Sigmoid colon (tissue), 7 donors: ENCODE measurements around the gene OR6M1. TPM values are rescaled to one million over a fixed set of nuclear protein-coding genes. Genes with fewer than 3 reads are reported as not detected.

Experiments used
- DNase-seq: peaks from one replicate; pipeline ENCODE4 v3.0.0-alpha.2; 2019
- H3K27ac ChIP-seq, 4 donors: fragments of 200-600 bp; sonication (generic); one replicate each; pipeline ENCODE4 v1.5.1; 2016 to 2019; ENCODE audit warnings: mild to moderate bottlenecking in 1 of 4
- H3K27me3 ChIP-seq, 3 donors: fragments of 200-600 bp; sonication (generic); one replicate each; pipeline ENCODE4 v1.5.1; 2019; ENCODE audit warnings: mild to moderate bottlenecking in 1 of 3
- H3K36me3 ChIP-seq, 4 donors: fragments of 200-600 bp; sonication (generic); one replicate each; pipeline ENCODE4 v1.5.1; 2016 to 2019
- H3K4me1 ChIP-seq, 4 donors: fragments of 200-600 bp; sonication (generic); one replicate each; pipeline ENCODE4 v1.5.1; 2017 to 2019
- H3K4me3 ChIP-seq, 4 donors: fragments of 200-600 bp; sonication (generic); one replicate each; pipeline ENCODE4 v1.5.1; 2017 to 2019; ENCODE audit warnings: mild to moderate bottlenecking in 2 of 4, moderate library complexity in 1 of 4
- H3K9me3 ChIP-seq, 4 donors: fragments of 200-600 bp in 3 of 4; sonication (generic) in 3 of 4; one replicate each; pipeline versions ENCODE4 v1.5.1 to v1.6.1; 2013 to 2019
- EP300 ChIP-seq, 4 donors: sonication (generic); formaldehyde crosslinking; IDR thresholded peaks; one replicate each; pipeline ENCODE4 v1.6.1; 2017; ENCODE audit warnings: antibody characterized with exemption in 4 of 4
- POLR2A ChIP-seq, 2 donors: fragments of 450-650 bp; IDR thresholded peaks; one replicate each; pipeline ENCODE4 v1.6.1; 2016; ENCODE audit warnings: antibody characterized with exemption in 2 of 2, mild to moderate bottlenecking in 2 of 2, moderate library complexity in 2 of 2
- POLR2AphosphoS5 ChIP-seq, 4 donors: sonication (generic); formaldehyde crosslinking; IDR thresholded peaks; one replicate each; pipeline ENCODE4 v1.6.1; 2017; ENCODE audit warnings: antibody characterized with exemption in 4 of 4
- WGBS, 2 donors: extraction: QIAGEN DNeasy Blood & Tissue Kit; methylation state at CpG; one replicate each; pipeline ENCODE4 v1.1.7; 2013; 5-methylcytosine and 5-hydroxymethylcytosine counted together
- intact Hi-C: fragments of 100-400 bp; cut with DNase I; formaldehyde crosslinking; loops from one replicate; pipeline ENCODE4 v1.15.1; 2023
- polyA plus RNA-seq, 3 donors: library from polyadenylated mRNA; stranded (reverse); fragments of 200-250 nt; gene quantifications; one replicate each; pipeline ENCODE4 v1.2.3, GENCODE V29; 2013
- total RNA-seq, 4 donors: library from RNA; depleted of rRNA; stranded (reverse); fragments of >200 nt; gene quantifications; one replicate each; pipeline ENCODE4 v1.1.0, GENCODE V29; 2016
- TF ChIP-seq, protein P1 (sequence below), 4 experiments: fragments of 450-650 bp in 3 of 4; fragments of 200-600 bp in 1 of 4; IDR thresholded peaks; one replicate each; pipeline ENCODE4 v1.5.1; 2016 to 2019; ENCODE audit warnings: antibody characterized with exemption in 4 of 4, mild to moderate bottlenecking in 3 of 4, moderate library complexity in 2 of 4
- donor health status: healthy with polysubstance abuse.
- donor health status: Bipolar disorder and iron deficiency.
- donor health status: healthy.

Gene OR6M1
- total and polyA plus RNA-seq, 7 donors, result not detected

DNA sequence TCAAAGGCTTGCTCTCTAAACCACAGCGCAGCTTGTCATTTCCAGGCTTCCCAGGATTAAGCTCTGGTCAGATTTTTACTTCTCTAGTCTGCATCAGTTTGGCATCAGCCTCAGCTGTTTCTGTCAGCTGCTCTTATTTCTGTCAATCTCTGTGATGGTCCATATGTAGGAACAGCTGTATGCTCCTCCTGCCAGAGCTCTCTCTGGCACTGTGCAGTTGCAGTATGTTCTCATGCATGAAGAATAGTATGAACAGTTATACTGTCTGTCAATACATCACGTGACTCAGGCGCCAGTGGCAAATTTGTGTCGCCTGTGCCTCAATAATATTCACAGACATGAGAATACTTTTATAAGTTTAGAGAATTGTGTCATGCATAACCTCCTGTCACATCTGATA, 6.7 kb downstream of the OR6M1 start:
- intact Hi-C loops, result no loop called here
- DNase-seq, result no peak
- no peaks in the 10 kb centered on the region for H3K27me3 ChIP-seq
- WGBS, 2 donors, result 85 to 92% methylated on average over 4 of the region's 4 CpGs
- no peak overlapping the region for H3K4me3 ChIP-seq
- peaks cover 0 to 5% (median 2%) of the 10 kb centered on the region in 4 donors for H3K4me1 ChIP-seq
- no peaks in the 10 kb centered on the region for H3K9me3 ChIP-seq
- TF ChIP-seq, protein P1, sequence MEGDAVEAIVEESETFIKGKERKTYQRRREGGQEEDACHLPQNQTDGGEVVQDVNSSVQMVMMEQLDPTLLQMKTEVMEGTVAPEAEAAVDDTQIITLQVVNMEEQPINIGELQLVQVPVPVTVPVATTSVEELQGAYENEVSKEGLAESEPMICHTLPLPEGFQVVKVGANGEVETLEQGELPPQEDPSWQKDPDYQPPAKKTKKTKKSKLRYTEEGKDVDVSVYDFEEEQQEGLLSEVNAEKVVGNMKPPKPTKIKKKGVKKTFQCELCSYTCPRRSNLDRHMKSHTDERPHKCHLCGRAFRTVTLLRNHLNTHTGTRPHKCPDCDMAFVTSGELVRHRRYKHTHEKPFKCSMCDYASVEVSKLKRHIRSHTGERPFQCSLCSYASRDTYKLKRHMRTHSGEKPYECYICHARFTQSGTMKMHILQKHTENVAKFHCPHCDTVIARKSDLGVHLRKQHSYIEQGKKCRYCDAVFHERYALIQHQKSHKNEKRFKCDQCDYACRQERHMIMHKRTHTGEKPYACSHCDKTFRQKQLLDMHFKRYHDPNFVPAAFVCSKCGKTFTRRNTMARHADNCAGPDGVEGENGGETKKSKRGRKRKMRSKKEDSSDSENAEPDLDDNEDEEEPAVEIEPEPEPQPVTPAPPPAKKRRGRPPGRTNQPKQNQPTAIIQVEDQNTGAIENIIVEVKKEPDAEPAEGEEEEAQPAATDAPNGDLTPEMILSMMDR (IDR thresholded peaks at IDR 0.05), result no peak
- TF ChIP-seq EP300 (IDR thresholded peaks at IDR 0.05) (no peak), POLR2AphosphoS5 (IDR thresholded peaks at IDR 0.05) (no peak)
- H3K36me3 ChIP-seq, result no peaks in the 10 kb centered on the region
- H3K27ac ChIP-seq, result no peak overlapping the region

DNA sequence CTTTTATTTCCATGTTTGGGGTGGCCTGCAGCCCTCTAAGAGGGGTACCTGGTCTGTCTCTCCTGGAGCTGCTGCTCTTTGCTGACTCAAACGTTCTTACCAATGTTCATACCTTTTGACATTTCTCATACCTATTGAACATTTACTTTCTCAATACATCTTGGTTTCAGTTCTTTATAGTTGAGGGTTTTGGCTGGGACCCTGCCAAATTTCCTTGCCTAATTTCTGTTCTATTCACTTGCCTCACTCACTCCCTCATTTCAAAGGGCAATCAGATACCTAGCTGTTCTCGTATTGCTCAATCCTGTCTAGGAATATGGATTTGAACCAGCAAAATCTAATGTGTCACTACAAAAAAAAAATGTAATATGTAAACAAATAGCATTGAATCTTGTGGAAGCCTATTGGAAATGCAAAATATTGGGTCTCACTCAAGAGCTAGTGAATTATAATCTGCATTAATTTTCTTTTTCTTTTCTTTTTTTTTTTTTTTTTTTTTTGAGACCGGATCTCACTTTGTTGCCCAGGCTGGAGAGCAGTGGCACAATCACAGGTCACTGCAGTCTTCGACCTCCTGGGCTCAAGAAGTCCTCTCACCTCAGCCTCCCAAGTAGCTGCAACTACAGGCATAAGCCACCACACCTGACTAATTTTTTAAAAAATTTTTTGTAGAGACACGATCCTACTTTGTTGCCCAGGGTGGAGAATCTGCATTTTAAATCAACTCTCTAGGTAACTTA, 7.5 kb downstream of the OR6M1 start:
- no peaks in the 10 kb centered on the region for H3K9me3 ChIP-seq
- no peak for DNase-seq
- no peak overlapping the region for H3K27ac ChIP-seq
- no peaks in the 10 kb centered on the region for H3K27me3 ChIP-seq
- H3K4me1 ChIP-seq, result peaks cover 0 to 5% (median 2%) of the 10 kb centered on the region in 4 donors
- H3K4me3 ChIP-seq, result no peak overlapping the region
- H3K36me3 ChIP-seq, result no peaks in the 10 kb centered on the region
- TF ChIP-seq, protein P1 (IDR thresholded peaks at IDR 0.05), result no peak
- no peak for TF ChIP-seq POLR2A (IDR thresholded peaks at IDR 0.05)
- TF ChIP-seq EP300 (IDR thresholded peaks at IDR 0.05), result no peak
- TF ChIP-seq POLR2AphosphoS5 (IDR thresholded peaks at IDR 0.05), result no peak
- 74 to 75% methylated on average over 5 of the region's 5 CpGs for WGBS, 2 donors
- intact Hi-C loops, result no loop called here

DNA sequence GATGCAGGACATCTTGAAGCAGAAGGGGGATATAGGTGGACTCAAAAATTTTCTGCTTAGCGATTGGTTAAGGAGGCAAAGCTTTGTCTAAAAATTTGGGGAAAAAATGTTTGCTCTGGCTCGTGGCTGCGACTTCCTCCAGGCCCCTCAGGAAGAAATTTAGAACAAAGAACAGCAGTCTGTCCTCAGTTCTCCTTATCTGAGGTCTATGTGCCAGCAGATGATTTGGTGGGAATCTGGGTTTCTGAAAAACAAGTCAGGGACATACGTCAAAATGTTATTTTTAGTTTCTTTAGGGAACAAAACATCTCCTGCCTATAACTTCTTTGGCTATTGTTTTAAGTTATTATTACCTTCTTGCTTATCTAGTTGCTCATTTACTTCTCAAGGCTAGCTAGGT, 8.1 kb downstream of the OR6M1 start:
- no peaks in the 10 kb centered on the region for H3K36me3 ChIP-seq
- H3K4me1 ChIP-seq, result peaks cover 0 to 5% (median 2%) of the 10 kb centered on the region in 4 donors
- no peaks in the 10 kb centered on the region for H3K27me3 ChIP-seq
- no peak for DNase-seq
- TF ChIP-seq, protein P1 (IDR thresholded peaks at IDR 0.05), result no peak
- TF ChIP-seq POLR2A (IDR thresholded peaks at IDR 0.05) (no peak), EP300 (IDR thresholded peaks at IDR 0.05) (no peak), POLR2AphosphoS5 (IDR thresholded peaks at IDR 0.05) (no peak)
- intact Hi-C loops, result no loop called here
- H3K27ac ChIP-seq, result no peak overlapping the region
- no peaks in the 10 kb centered on the region for H3K9me3 ChIP-seq
- H3K4me3 ChIP-seq, result no peak overlapping the region
- 69 to 84% methylated on average over 4 of the region's 4 CpGs for WGBS, 2 donors

DNA sequence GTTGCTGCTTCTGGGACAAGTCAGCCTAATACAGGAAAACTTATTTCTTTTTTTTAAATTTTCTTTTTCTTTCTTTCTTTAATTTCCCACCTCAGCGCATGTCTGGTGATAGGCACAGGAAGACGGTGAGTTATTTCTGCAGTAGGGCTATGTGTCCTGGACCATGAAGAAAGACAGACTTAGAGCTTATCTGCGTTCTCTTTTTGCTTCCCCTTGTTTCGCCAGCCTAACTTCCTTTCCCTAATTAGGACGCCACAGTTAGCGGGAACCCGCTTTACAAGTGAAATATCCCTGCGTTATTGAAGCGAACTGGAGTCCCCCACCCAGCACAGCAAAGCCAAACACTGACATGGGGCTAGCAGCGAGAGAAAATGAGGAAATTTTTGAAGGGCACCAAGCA, 8.6 kb downstream of the OR6M1 start:
- WGBS, 2 donors, result 54 to 77% methylated on average over 10 of the region's 10 CpGs
- H3K4me1 ChIP-seq, result peaks cover 0 to 5% (median 2%) of the 10 kb centered on the region in 4 donors
- intact Hi-C loops, result no loop called here
- no peak for DNase-seq
- TF ChIP-seq, protein P1 (IDR thresholded peaks at IDR 0.05), result no peak
- no peak for TF ChIP-seq POLR2AphosphoS5 (IDR thresholded peaks at IDR 0.05)
- TF ChIP-seq POLR2A (IDR thresholded peaks at IDR 0.05), result no peak
- no peaks in the 10 kb centered on the region for H3K27me3 ChIP-seq
- no peaks in the 10 kb centered on the region for H3K9me3 ChIP-seq
- H3K4me3 ChIP-seq, result no peak overlapping the region
- no peak overlapping the region for H3K27ac ChIP-seq
- H3K36me3 ChIP-seq, result no peaks in the 10 kb centered on the region

DNA sequence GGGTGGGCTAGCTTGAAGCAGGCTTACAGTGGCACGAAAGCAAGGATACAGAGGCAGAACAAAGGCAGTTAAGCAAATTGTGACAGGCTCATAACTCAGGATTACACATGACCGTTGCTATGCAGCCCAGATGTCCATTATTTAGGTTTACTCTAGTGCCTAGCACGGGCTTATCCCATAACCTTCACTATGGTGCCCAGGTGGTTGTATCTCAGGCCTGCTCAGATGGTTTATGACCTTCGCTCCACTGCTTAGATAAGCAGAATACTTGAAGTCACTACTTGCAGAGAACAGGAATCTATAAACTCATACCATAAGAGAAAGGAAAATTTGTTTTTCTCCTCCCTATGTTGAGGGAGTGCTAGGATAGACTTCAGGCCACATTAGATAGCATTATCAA, 9.0 kb downstream of the OR6M1 start:
- TF ChIP-seq, protein P1 (IDR thresholded peaks at IDR 0.05), result no peak
- no peak overlapping the region for H3K27ac ChIP-seq
- H3K36me3 ChIP-seq, result no peaks in the 10 kb centered on the region
- H3K4me3 ChIP-seq, result no peak overlapping the region
- DNase-seq, result no peak
- intact Hi-C loops, result no loop called here
- no peaks in the 10 kb centered on the region for H3K27me3 ChIP-seq
- peaks cover 0 to 5% (median 2%) of the 10 kb centered on the region in 4 donors for H3K4me1 ChIP-seq
- 14 to 50% methylated on average over 4 of the region's 4 CpGs for WGBS, 2 donors
- no peaks in the 10 kb centered on the region for H3K9me3 ChIP-seq
